Stimulated activated CD4-positive, alpha-beta T cell treated with anti-CD3 and anti-CD28 coated beads, Interleukin-4, amount 100 ng/mL, for 4 hours (primary cell): ENCODE measurements around the gene PDCL2.
"Not testable (repeated sequence)": the region's sequence is repeated elsewhere in the genome, so short reads cannot be mapped to it uniquely, and the experiment has no call there.

Experiments
- DNase-seq, 2 experiments: peaks; one replicate each; pipeline ENCODE4 v3.0.0-alpha.2; 2020

The PDCL2 gene, protein sequence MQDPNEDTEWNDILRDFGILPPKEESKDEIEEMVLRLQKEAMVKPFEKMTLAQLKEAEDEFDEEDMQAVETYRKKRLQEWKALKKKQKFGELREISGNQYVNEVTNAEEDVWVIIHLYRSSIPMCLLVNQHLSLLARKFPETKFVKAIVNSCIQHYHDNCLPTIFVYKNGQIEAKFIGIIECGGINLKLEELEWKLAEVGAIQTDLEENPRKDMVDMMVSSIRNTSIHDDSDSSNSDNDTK

GRCh38 chr4:55592014-55592413 is at the start of gene PDCL2:
Gene PDCL2, minus strand, starts transcription at chr4:55592245. Its CDS starts 136 bp downstream, at chr4:55592109.
- no peak for DNase-seq

DNA sequence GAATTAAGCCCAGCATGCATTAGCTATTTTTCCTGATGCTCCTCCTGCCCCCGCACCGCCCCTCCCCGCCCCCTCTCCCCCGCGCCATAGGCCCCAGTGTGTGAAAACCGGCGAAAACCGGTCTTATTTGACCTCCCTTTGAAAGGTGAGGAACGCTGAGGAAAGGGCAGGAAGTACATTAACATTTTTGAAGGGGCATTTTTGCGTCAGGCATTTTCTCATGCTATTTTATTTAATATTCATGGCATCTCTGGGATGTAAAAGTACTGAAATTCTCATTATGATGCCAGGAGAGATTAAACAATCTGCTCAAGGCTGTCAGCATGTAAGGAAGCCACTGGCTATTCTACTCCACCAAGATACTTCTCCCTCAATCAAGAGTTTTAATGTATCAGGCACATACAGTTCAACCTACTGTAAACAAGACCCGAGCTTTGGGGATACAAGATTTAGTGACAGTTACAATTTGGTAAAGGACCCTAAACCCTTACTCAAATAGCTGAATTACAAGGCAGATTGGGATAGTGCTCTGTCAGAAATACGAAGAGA is 45.3 kb upstream of the PDCL2 start:
- no peak for DNase-seq

DNA sequence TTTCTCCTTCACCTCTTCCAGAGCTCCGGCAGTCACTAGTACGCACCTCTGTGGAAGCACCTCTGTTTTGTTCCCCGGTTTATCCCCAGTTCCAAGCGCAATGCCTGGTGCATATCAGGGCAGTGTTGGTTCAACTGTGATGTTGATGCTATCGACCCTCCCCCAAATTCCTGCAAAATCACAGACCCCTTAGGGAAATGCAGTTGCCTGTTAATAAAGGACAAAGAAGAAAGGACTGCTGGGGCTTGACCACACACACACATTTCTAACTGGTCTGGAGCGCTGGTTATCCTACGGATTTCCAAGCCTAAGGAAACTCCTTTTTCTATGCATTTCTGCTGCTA is 44.6 kb upstream of the PDCL2 start:
- no peak for DNase-seq

DNA sequence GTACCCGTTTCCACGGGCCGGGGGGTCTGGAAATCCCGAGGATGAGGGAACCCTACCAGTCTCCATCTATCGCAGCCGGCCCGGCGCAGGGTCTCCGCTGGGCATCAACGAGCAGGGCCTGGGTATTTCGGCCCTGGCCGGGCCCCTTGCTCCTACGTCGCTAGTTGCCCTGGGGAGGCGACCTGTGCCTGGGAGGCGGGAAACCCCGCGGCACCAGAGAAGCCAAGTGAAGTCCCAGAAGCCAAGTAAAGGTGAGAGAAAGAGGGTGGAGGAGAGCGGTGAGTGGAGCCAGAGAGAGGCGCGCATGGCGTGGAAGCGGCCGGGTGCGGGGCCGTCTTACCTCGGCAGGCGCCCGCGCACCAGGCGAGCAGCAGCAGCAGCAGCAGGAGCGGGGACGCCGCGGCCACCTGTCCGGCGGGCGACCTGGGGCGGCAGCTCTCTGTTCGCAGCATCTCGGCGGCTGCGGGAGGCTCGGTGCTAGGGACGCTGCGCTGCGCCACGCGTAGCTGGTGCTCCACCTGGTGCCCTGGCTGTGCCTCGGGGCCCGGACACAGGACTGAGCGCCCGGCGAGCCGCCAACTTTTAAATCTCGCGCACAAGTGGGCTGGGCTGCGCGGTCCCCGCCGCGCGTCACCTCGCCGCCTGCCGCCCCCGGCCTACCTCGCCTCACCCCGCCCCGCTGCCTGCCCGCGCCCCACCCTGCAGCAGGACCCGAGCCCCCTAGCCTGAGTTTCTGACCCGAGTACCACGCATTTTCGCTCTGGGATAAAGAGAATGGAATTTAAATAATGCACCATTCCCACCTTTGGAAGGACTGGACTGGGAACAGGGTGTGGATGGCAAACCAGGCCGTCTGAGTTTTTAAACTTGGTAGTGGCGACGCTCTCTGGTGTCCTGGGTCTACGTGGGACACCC is 44.0 kb upstream of the PDCL2 start, which contains the start of gene NMU:
TSS of gene NMU (minus strand) at position 558 of the 915 bp plus-strand sequence. CDS start at position 452, 106 bp downstream.
- DNase-seq = peak in 1 of 2 experiments; percentile 8

- DNase-seq = no peak
These were observed 43.2 kb upstream of the PDCL2 start for GRCh38 chr4:55635282-55635681.

- no peak for DNase-seq
These were observed 42.5 kb upstream of the PDCL2 start for GRCh38 chr4:55634417-55635128.

- no peak for DNase-seq
These were observed 41.9 kb upstream of the PDCL2 start for GRCh38 chr4:55633903-55634302.

GRCh38 chr4:55625835-55626234 is 33.8 kb upstream of the PDCL2 start:
- no peak for DNase-seq

DNA sequence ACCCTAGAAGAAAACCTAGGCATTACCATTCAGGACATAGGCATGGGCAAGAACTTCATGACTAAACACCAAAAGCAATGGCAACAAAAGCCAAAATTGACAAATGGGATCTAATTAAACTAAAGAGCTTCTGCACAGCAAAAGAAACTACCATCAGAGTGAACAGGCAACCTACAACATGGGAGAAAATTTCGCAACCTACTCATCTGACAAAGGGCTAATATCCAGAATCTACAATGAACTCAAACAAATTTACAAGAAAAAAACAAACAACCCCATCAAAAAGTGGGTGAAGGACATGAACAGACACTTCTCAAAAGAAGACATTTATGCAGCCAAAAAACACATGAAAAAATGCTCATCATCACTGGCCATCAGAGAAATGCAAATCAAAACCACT is 32.0 kb upstream of the PDCL2 start:
- not testable (repeated sequence) for DNase-seq

GRCh38 chr4:55618546-55619143 is 26.6 kb upstream of the PDCL2 start:
- DNase-seq = no peak

GRCh38 chr4:55617587-55618197 is 25.6 kb upstream of the PDCL2 start:
- DNase-seq = no peak

GRCh38 chr4:55615008-55615407 is 23.0 kb upstream of the PDCL2 start:
- DNase-seq = no peak

GRCh38 chr4:55613621-55614020 is 21.6 kb upstream of the PDCL2 start:
- no peak for DNase-seq

DNA sequence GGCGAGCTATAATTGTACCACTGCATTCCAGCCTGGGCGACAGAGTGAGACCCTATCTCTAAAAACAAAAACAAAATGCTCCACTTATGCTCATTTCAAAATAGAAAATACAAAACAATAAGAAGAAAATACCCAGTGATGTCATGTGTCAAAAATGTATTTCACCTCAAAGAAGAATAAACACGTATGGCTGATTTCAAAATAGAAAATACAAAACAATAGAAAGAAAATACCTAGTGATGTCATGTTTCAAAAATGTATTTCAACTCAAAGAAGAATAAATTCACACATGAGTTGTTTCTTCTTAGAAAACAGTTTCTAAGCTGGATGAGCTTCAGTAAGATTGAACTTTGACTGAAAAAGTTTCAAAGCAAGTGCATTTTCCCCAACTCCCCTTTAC is 20.3 kb upstream of the PDCL2 start:
- DNase-seq = no peak

DNA sequence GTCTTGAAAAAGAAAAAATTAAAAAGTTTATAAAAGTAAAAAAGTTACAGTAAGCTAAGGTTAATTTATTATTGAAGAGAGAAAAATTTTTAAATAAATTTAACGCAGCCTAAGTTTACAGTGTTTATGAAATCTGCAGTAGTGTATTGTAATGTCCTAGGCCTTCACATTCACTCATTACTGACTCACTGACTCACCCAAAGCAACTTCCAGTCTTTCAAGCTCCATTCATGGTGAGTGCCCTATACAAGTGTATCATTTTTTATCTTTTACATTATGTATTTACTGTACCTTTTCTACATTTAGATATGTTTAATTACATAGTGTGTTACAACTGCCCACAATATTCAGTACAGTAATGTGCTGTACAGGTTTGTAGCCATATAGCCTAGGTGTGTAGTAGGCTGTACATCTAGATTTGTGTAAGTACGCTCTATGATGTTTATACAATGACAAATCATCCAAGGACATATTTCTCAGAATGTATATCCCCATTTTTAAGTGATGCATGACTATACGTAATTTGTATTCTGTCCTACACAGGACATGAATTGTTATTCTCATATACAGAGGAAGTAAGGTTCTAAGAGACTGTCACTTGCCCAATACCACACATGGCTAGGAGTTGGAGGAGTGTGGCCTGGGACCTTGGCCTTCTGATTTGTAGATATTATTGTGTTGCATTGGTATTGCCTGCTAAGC is 19.5 kb upstream of the PDCL2 start:
- no peak for DNase-seq

DNA sequence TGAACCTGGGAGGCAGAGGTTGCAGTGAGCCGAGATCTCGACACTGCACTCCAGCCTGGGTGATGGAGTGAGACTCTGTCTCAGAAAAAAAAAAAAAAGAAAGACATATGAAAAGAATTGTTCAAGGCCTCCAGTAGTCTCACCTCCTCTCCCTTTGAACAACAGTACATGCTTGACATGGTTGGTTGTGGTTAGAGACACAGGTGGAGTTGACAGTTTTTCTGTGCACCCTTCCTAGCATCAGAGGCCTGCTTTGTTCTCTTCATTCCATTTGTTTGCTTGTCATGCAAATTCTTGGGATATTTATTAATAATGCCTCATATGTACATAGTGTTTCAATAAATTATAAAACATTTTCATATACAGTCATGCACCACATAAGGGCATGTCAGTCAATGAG is 18.3 kb upstream of the PDCL2 start:
- no peak for DNase-seq

DNA sequence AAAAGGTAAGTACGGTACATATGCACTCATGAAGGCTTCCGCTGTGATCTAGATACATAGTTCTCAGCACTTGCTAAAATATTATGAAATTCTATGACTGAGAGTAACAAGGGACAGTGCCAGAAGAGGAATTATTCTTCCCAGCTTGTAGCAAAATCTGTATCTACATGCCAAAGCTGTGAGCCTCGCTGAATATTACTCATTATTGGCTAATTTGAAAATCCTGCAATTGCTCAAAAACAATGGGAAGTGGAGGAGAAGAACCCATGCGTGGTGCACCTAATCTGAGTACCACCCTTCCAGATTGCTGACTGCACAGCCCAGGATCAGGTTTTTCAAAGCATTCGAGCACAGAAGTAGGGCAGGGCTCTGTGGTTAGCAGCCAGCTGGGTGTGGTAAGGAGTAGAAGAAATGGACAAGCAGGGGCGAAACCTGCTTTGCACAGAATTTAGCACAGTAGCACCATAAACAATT is 17.4 kb upstream of the PDCL2 start:
- no peak for DNase-seq

- DNase-seq = no peak
These were observed 16.5 kb upstream of the PDCL2 start for GRCh38 chr4:55608591-55608990.

GRCh38 chr4:55604996-55605395 is 13.0 kb upstream of the PDCL2 start:
- DNase-seq = no peak

DNA sequence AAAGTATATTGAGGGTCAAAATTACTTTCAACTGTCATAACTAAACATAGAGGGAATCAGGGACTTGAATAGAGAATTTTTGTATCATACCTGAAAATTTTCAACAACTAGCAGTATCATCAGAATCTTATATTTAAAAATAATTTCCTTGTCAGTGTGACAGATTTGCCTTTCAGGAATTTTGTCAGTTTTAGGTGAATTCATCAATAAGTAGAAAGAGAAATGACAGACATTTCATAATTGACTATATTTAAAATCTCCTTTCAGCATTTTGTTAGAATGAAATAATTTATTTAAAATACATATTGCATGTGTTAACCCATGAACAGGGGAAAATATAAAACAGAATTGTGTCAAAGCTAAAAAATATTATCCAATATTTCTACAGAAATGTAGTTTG is 8.6 kb upstream of the PDCL2 start:
- no peak for DNase-seq

DNA sequence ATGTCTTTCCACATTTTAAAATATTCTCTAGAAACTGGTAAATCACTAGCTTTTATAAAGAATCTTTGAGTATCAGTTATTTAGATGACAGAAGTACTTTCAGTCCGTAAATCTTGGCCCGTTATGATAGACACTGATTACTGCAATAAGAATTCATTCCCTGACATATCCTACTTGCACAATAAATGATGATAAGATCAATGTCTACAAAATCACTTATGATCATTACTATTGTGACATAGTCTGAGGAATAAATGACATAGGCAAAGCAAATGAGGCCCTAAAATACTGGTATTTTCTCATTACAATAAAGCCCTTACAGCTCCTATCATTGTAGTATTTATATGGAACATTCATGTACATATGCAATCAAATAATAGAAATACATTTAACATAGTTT is 6.6 kb upstream of the PDCL2 start:
- DNase-seq = no peak

DNA sequence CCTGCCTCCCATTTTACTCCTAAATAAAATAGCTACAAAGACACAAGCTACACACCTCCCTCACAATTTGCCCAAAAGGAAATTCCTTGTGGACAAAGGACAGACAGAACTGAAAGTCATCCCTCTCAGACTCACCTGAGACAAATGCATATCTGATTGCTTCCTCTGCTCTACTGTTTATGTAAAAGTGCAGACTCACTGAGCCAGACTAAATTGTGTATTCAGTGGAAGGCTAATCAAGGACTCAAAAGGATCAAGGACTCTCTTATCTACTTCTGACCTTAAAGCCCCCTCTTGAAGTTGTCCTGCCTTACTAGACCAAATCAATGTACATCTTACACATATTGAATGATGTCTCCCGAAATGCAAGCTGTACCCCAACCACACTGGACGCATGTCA is 3.9 kb downstream of the PDCL2 start:
- no peak for DNase-seq
